ENCODE results near the gene SMIM10L1.

DNA sequence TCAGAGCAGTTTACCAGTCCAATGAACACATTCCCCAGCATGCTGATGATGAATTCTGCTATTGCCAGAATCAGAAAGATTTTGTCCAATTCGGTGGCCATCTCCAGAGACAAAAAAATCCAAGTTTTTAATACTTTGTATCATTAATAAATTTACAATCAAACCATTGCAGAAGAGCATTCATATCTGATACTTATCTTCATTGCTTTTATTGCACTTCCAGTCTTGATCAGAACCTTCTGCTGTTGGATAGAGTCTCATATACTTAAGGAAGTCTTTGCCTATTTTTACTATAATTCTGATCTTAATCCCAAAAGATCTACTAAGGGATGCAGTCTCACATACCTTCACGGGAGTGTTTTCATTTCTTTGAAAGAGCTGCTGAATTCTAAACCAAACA, 15.8 kb downstream of the SMIM10L1 start, which contains the start of gene TAS2R42:
- TF ChIP-seq ZFP30 (CRISPR knock-in tag; IDR thresholded peaks at IDR 0.05) (no peak), ZNF70 (CRISPR knock-in tag; IDR thresholded peaks at IDR 0.05) (no peak), ZC3H10 (CRISPR knock-in tag; IDR thresholded peaks at IDR 0.05) (no peak), PATZ1 (CRISPR knock-in tag; IDR thresholded peaks at IDR 0.05; ENCODE audit: borderline replicate concordance) (no peak), OSR1 (CRISPR knock-in tag; IDR thresholded peaks at IDR 0.05) (no peak), TCF4 (CRISPR knock-in tag; IDR thresholded peaks at IDR 0.05; ENCODE audit: borderline replicate concordance) (no peak), RARB (CRISPR knock-in tag; IDR thresholded peaks at IDR 0.05) (no peak), TOX (CRISPR knock-in tag; IDR thresholded peaks at IDR 0.05; ENCODE audit: borderline replicate concordance) (no peak), CSDC2 (CRISPR knock-in tag; IDR thresholded peaks at IDR 0.05) (no peak), ARNTL (CRISPR knock-in tag; IDR thresholded peaks at IDR 0.05; ENCODE audit: borderline replicate concordance, low read depth) (no peak), BACH2 (CRISPR knock-in tag; IDR thresholded peaks at IDR 0.05; ENCODE audit: borderline replicate concordance) (no peak), SNAI2 (CRISPR knock-in tag; IDR thresholded peaks at IDR 0.05) (no peak), CREB5 (CRISPR knock-in tag; IDR thresholded peaks at IDR 0.05; ENCODE audit: low read depth) (no peak), ZNF565 (CRISPR knock-in tag; conservative IDR thresholded peaks at IDR 0.05; ENCODE audit: low read depth) (no peak)

All from SK-N-SH treated with all-trans-retinoic acid at 6 μM for 48 hours (cell line).